ENCODE data around the gene PRRG3. TPM values are rescaled to one million over a fixed set of nuclear protein-coding genes. Genes with fewer than 3 reads are reported as not detected.

Gene PRRG3
- total and polyA plus RNA-seq, 4 donors: 0.11 to 5.6 (median 1.5) TPM

- WGBS, 2 donors: 75 to 87% methylated on average over 5 to 6 of the region's 6 CpGs
- Histone ChIP-seq H3K27ac (ENCODE audit: low read depth in 1 of 2, low read length in 1 of 2) (no peak overlapping the region), H3K9me3 (ENCODE audit: control insufficient read depth in 4 of 4, insufficient read depth in 3 of 4, low read length in 3 of 4) (peaks cover 0 to 11% (median 0%) of the 10 kb centered on the region in 4 donors), H3K9ac (ENCODE audit: insufficient read depth in 1 of 2, low read length in 2 of 2) (no peak overlapping the region), H3K36me3 (ENCODE audit: control insufficient read depth in 4 of 4, insufficient read depth in 4 of 4, low read length in 4 of 4) (no peaks in the 10 kb centered on the region), H3K4me3 (no peak overlapping the region), H3K27me3 (ENCODE audit: control insufficient read depth in 3 of 3, insufficient read depth in 3 of 3, low read length in 2 of 3) (peaks cover 0 to 9% (median 0%) of the 10 kb centered on the region in 3 donors), H3K4me1 (ENCODE audit: control insufficient read depth in 5 of 5, insufficient read depth in 5 of 5, low read length in 5 of 5) (no peaks in the 10 kb centered on the region)
- no peak for TF ChIP-seq CTCF (IDR thresholded peaks at IDR 0.05; ENCODE audit: control extremely low read depth, extremely low read depth)
- ATAC-seq (ENCODE audit: insufficient read depth, low FRiP score): no peak
- DNase-seq: no peak
These were observed 41.4 kb downstream of the PRRG3 start for GRCh38 chrX:151736685-151737084.

- TF ChIP-seq CTCF (IDR thresholded peaks at IDR 0.05; ENCODE audit: control extremely low read depth, extremely low read depth): no peak
These were observed 42.2 kb downstream of the PRRG3 start for GRCh38 chrX:151737494-151737893.

GRCh38 chrX:151738751-151739150 is 43.5 kb downstream of the PRRG3 start:
- H3K27me3 ChIP-seq (ENCODE audit: control insufficient read depth in 3 of 3, insufficient read depth in 3 of 3, low read length in 2 of 3): peaks cover 0 to 2% (median 0%) of the 10 kb centered on the region in 3 donors
- H3K36me3 ChIP-seq (ENCODE audit: control insufficient read depth in 4 of 4, insufficient read depth in 4 of 4, low read length in 4 of 4): no peaks in the 10 kb centered on the region
- no peak overlapping the region for H3K4me3 ChIP-seq
- ATAC-seq (ENCODE audit: insufficient read depth, low FRiP score) (no peak), DNase-seq (no peak)
- no peaks in the 10 kb centered on the region for H3K4me1 ChIP-seq (ENCODE audit: control insufficient read depth in 5 of 5, insufficient read depth in 5 of 5, low read length in 5 of 5)
- TF ChIP-seq CTCF (IDR thresholded peaks at IDR 0.05; ENCODE audit: control extremely low read depth, extremely low read depth): no peak
- H3K9ac ChIP-seq (ENCODE audit: insufficient read depth in 1 of 2, low read length in 2 of 2): no peak overlapping the region
- H3K27ac ChIP-seq (ENCODE audit: low read depth in 1 of 2, low read length in 1 of 2): no peak overlapping the region
- H3K9me3 ChIP-seq (ENCODE audit: control insufficient read depth in 4 of 4, insufficient read depth in 3 of 4, low read length in 3 of 4): peaks cover 0 to 10% (median 0%) of the 10 kb centered on the region in 4 donors
- 74 to 87% methylated on average over 6 to 7 of the region's 7 CpGs for WGBS, 2 donors

More at GRCh38 chrX:151737494-151737893, 42.2 kb downstream of the PRRG3 start:
- Histone ChIP-seq H3K9ac (ENCODE audit: insufficient read depth in 1 of 2, low read length in 2 of 2) (no peak overlapping the region), H3K4me1 (ENCODE audit: control insufficient read depth in 5 of 5, insufficient read depth in 5 of 5, low read length in 5 of 5) (no peaks in the 10 kb centered on the region), H3K9me3 (ENCODE audit: control insufficient read depth in 4 of 4, insufficient read depth in 3 of 4, low read length in 3 of 4) (peaks cover 0 to 10% (median 0%) of the 10 kb centered on the region in 4 donors), H3K27me3 (ENCODE audit: control insufficient read depth in 3 of 3, insufficient read depth in 3 of 3, low read length in 2 of 3) (peaks cover 0 to 4% (median 0%) of the 10 kb centered on the region in 3 donors), H3K4me3 (no peak overlapping the region), H3K27ac (ENCODE audit: low read depth in 1 of 2, low read length in 1 of 2) (no peak overlapping the region), H3K36me3 (ENCODE audit: control insufficient read depth in 4 of 4, insufficient read depth in 4 of 4, low read length in 4 of 4) (no peaks in the 10 kb centered on the region)
- 64 to 68% methylated on average over 4 to 5 of the region's 5 CpGs for WGBS, 2 donors
- DNase-seq: peak in 2 of 3 donors; percentile 2 to 9
- ATAC-seq (ENCODE audit: insufficient read depth, low FRiP score): no peak

GRCh38 chrX:151741606-151742005 is 46.3 kb downstream of the PRRG3 start:
- DNase-seq (no peak), ATAC-seq (ENCODE audit: insufficient read depth, low FRiP score) (no peak)
- Histone ChIP-seq H3K4me3 (no peak overlapping the region), H3K36me3 (ENCODE audit: control insufficient read depth in 4 of 4, insufficient read depth in 4 of 4, low read length in 4 of 4) (no peaks in the 10 kb centered on the region), H3K9me3 (ENCODE audit: control insufficient read depth in 4 of 4, insufficient read depth in 3 of 4, low read length in 3 of 4) (peaks cover 0 to 11% (median 0%) of the 10 kb centered on the region in 4 donors), H3K27me3 (ENCODE audit: control insufficient read depth in 3 of 3, insufficient read depth in 3 of 3, low read length in 2 of 3) (no peaks in the 10 kb centered on the region), H3K9ac (ENCODE audit: insufficient read depth in 1 of 2, low read length in 2 of 2) (no peak overlapping the region), H3K27ac (ENCODE audit: low read depth in 1 of 2, low read length in 1 of 2) (no peak overlapping the region), H3K4me1 (ENCODE audit: control insufficient read depth in 5 of 5, insufficient read depth in 5 of 5, low read length in 5 of 5) (no peaks in the 10 kb centered on the region)
- 73 to 86% methylated on average over 4 of the region's 4 CpGs for WGBS, 2 donors
- no peak for TF ChIP-seq CTCF (IDR thresholded peaks at IDR 0.05; ENCODE audit: control extremely low read depth, extremely low read depth)

Data from lung (tissue), 12 donors.